Brain microvascular endothelial cell (primary cell): ENCODE data around the gene ZNF547.
"Not testable (repeated sequence)": the region's sequence is repeated elsewhere in the genome, so short reads cannot be mapped to it uniquely, and the experiment has no call there.

Experiments used
- DNase-seq: peaks from one replicate; pipeline ENCODE4 v3.0.0-alpha.2; 2020
- H3K27ac ChIP-seq: fragments of 250-450 bp; sonication (Bioruptor Pico); 2 replicates; pipeline ENCODE4 v1.5.1; 2020; ENCODE audit warnings: mild to moderate bottlenecking, moderate library complexity
- H3K27me3 ChIP-seq: fragments of 250-450 bp; sonication (Bioruptor Pico); replicated peaks from 2 replicates; pipeline ENCODE4 v1.5.1; 2020; ENCODE audit warnings: mild to moderate bottlenecking
- H3K36me3 ChIP-seq: fragments of 250-450 bp; sonication (Bioruptor Pico); replicated peaks from 2 replicates; pipeline ENCODE4 v1.5.1; 2020; ENCODE audit warnings: mild to moderate bottlenecking
- H3K4me3 ChIP-seq: 2 replicates; pipeline ENCODE4 v1.5.1; 2011; ENCODE audit warnings: low read depth, mild to moderate bottlenecking, control low read depth, low read length, moderate library complexity
- in situ Hi-C: cut with HindIII; loops from 2 replicates; pipeline ENCODE4 v1.10.0; 2017; ENCODE audit warnings: low sequenced_read_pairs, low pct_ligation_motif_present
- TF ChIP-seq, protein P1 (sequence below): IDR thresholded peaks from 2 replicates; pipeline ENCODE4 v1.5.1; 2011; ENCODE audit warnings: low read depth, mild to moderate bottlenecking, moderate library complexity, low read length, control low read depth, inconsistent platforms; ENCODE audit errors: missing control alignments

Gene ZNF547

DNA sequence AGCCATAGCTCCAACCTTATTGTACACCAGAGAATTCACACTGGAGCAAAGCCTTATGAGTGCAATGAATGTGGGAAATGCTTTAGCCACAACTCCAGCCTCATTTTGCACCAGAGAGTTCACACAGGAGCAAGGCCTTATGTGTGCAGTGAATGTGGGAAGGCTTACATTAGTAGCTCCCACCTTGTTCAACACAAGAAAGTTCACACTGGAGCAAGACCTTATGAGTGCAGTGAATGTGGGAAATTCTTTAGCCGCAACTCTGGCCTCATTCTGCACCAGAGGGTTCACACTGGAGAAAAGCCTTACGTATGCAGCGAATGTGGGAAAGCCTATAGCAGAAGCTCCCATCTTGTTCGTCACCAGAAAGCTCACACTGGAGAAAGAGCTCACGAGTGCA is 5.9 kb upstream of the ZNF547 start:
- no peak overlapping the region for H3K4me3 ChIP-seq
- no peak for DNase-seq
- in situ Hi-C loops: no loop called here
- H3K27ac ChIP-seq: no peak overlapping the region
- no peaks in the 10 kb centered on the region for H3K27me3 ChIP-seq
- TF ChIP-seq, protein P1, sequence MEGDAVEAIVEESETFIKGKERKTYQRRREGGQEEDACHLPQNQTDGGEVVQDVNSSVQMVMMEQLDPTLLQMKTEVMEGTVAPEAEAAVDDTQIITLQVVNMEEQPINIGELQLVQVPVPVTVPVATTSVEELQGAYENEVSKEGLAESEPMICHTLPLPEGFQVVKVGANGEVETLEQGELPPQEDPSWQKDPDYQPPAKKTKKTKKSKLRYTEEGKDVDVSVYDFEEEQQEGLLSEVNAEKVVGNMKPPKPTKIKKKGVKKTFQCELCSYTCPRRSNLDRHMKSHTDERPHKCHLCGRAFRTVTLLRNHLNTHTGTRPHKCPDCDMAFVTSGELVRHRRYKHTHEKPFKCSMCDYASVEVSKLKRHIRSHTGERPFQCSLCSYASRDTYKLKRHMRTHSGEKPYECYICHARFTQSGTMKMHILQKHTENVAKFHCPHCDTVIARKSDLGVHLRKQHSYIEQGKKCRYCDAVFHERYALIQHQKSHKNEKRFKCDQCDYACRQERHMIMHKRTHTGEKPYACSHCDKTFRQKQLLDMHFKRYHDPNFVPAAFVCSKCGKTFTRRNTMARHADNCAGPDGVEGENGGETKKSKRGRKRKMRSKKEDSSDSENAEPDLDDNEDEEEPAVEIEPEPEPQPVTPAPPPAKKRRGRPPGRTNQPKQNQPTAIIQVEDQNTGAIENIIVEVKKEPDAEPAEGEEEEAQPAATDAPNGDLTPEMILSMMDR: no peak
- peaks cover 37% of the 10 kb centered on the region for H3K36me3 ChIP-seq

DNA sequence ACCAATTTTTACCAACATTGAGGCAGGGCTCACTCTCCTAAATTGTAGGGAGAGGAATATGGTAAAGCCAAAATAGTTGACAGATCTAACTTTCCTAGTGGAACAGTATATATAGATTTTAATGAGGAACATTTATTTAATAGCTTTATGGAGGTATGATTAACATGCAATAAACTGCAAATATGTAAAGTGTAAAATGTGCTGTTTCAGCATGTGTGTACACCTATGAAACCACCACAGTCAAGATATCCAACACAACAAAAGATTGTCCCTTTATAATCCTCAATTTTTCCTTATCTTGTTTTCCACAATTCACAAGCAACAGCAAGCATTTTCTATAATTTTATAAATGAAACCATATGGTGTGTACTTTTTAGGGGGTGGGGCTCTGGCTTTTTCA is 4.1 kb upstream of the ZNF547 start:
- no peak overlapping the region for H3K4me3 ChIP-seq
- in situ Hi-C loops: no loop called here
- no peak overlapping the region for H3K27ac ChIP-seq
- no peak for DNase-seq
- TF ChIP-seq, protein P1: no peak
- H3K27me3 ChIP-seq: no peaks in the 10 kb centered on the region
- peaks cover 35% of the 10 kb centered on the region for H3K36me3 ChIP-seq

DNA sequence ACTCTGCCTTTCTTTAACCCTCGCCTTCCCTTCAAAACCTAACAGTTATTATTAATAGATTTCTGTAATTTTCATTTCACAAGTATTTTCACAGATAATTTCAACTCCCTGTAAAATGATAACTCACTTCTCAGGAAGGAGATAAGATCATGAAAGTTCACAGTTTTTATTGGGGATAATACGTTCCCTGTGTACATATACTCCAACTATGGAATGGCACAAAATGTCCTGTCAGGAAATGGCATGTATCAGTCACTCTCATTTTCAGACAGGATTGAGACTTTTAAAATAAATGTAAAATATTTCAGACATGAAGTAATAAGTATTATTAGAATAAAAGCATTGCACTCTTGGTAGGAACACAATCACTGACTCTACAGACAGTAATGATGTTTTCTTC is 932 bp upstream of the ZNF547 start:
- TF ChIP-seq, protein P1: no peak
- H3K4me3 ChIP-seq: peak overlapping the region; percentile 79

DNA sequence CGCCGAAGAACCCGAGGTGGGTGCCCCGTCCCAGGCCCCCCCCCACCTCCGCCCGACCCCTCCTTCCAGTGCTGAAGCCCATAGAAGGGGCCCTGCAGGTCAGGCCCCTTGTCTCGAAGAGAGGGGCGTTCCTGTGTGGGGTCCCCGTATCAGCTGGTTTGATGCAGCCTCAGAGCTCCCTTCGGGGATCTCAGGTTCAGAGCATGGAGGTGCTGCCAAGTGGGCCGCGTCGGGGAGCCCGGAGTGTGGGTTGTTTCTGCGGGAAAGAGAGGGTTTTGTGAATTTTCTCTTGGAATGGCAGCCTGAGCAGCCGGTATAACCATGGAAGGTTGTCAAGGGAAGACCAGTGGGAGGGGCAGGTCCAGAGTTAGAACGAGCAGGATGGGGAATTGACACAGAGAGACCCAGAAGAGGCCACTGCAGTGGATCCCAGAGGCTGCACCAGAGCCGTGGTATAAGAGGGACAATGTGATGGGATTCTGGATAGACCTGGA is 384 bp downstream of the ZNF547 start:
- no peaks in the 10 kb centered on the region for H3K27me3 ChIP-seq
- DNase-seq: peak; percentile 18
- no peaks in the 10 kb centered on the region for H3K36me3 ChIP-seq
- peak overlapping the region; percentile 73 for H3K27ac ChIP-seq
- TF ChIP-seq, protein P1: no peak
- H3K4me3 ChIP-seq: peak overlapping the region; percentile 79
- in situ Hi-C loops: no loop called here

More for the DNA sequence above, 932 bp upstream of the ZNF547 start:
- no peak for DNase-seq
- in situ Hi-C loops: no loop called here
- no peaks in the 10 kb centered on the region for H3K27me3 ChIP-seq
- peaks cover 6% of the 10 kb centered on the region for H3K36me3 ChIP-seq
- peak overlapping the region; percentile 69 for H3K27ac ChIP-seq

DNA sequence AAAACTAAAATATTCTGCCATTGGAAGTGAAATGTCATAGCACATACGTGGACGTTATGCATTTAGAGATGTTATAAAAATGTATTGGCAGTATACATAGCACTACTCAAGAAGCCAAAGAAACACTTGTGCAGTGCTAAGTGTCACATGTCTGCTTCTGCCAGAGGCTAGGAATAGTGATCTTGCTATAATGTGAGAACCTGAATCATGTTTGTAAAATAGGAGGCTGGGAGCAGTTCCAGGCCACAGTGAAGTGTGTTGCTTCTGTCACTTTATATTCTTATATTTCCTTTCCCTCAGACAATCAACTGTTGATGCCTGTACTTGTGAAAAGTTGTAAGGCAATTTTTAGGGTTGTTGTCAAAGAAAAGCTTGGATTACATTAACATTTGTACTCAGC is 3.4 kb downstream of the ZNF547 start:
- no peak for DNase-seq
- in situ Hi-C loops: no loop called here
- Histone ChIP-seq H3K27me3 (no peaks in the 10 kb centered on the region), H3K4me3 (no peak overlapping the region), H3K36me3 (no peaks in the 10 kb centered on the region), H3K27ac (no peak overlapping the region)
- TF ChIP-seq, protein P1: no peak

DNA sequence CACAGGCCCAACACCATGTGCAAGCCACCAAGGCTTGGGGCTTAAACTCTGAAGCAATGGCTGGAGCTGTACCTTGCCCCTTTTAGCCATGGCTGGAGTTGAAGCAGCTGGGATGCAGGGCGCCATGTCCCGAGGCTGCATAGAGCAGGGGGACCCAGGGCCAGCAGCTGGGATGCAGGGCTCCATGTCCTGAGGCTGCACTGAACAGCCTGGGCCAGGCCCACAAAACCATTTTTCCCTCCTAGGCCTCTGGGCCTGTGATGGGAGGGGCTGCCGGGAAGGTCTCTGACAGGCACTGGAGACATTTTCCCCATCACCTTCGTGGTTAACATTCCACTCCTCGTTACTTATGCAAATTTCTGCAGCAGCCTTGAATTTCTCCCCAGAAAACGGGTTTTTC is 10.8 kb downstream of the ZNF547 start:
- H3K36me3 ChIP-seq: peaks cover 36% of the 10 kb centered on the region
- no peak overlapping the region for H3K4me3 ChIP-seq
- in situ Hi-C loops: no loop called here
- no peak for DNase-seq
- TF ChIP-seq, protein P1: no peak
- no peak overlapping the region for H3K27ac ChIP-seq
- H3K27me3 ChIP-seq: no peaks in the 10 kb centered on the region

DNA sequence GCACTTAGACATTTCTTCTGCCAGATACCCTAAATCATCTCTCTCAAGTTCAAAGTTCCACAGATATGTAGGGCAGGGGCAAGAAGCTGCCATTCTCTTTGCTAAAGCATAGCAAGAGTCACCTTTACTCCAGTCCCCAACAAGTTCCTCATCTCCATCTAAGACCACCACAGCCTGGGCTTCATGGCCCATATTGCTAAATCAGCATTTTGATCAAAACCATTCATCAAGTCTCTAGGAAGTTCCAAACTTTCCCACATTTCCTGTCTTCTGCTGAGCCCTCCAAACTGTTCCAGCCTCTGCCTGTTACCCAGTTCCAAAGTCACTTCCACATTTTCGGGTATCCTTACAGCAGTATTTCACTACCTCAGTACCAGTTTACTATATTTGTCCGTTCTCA is 11.3 kb downstream of the ZNF547 start:
- H3K27me3 ChIP-seq, H3K4me3 ChIP-seq, DNase-seq, H3K27ac ChIP-seq, in situ Hi-C loops: not testable (repeated sequence)
- peaks cover 36% of the 10 kb centered on the region for H3K36me3 ChIP-seq
